Osteocyte (in vitro differentiated cells): ENCODE results near the gene MYO1G. TPM values are rescaled to one million over a fixed set of nuclear protein-coding genes. Genes with fewer than 3 reads are reported as not detected.

ENCODE experiments used
- DNase-seq: peaks from one replicate; pipeline ENCODE4 v3.0.0; 2021; ENCODE audit warnings: mixed read lengths; ENCODE audit not compliant: unreplicated experiment; ENCODE audit errors: extremely low spot score
- H3K27ac Mint-ChIP-seq: one replicate; pipeline ENCODE4 v1.8.0; 2021; ENCODE audit warnings: mild to moderate bottlenecking, mixed read lengths; ENCODE audit not compliant: unreplicated experiment
- H3K27me3 Mint-ChIP-seq: one replicate; pipeline ENCODE4 v1.8.0; 2021; ENCODE audit warnings: mixed read lengths; ENCODE audit not compliant: unreplicated experiment
- H3K36me3 Mint-ChIP-seq: one replicate; pipeline ENCODE4 v1.8.0; 2021; ENCODE audit warnings: mixed read lengths; ENCODE audit not compliant: unreplicated experiment
- H3K4me1 Mint-ChIP-seq: one replicate; pipeline ENCODE4 v1.8.0; 2021; ENCODE audit warnings: mixed read lengths; ENCODE audit not compliant: unreplicated experiment
- H3K4me3 Mint-ChIP-seq: one replicate; pipeline ENCODE4 v1.8.0; 2021; ENCODE audit warnings: mild to moderate bottlenecking, moderate library complexity, mixed read lengths; ENCODE audit not compliant: unreplicated experiment
- H3K9me3 Mint-ChIP-seq: one replicate; pipeline ENCODE4 v1.8.0; 2021; ENCODE audit warnings: mixed read lengths; ENCODE audit not compliant: unreplicated experiment
- long read RNA-seq: library from polyadenylated mRNA; unstranded; transcript quantifications from one replicate; pipeline ENCODE4 v2.0.0, GENCODE V29; 2021
- total RNA-seq: library from RNA; stranded (reverse); gene quantifications from 2 replicates; pipeline ENCODE4 v1.2.1, GENCODE V29; 2021
- TF ChIP-seq, protein P1 (sequence below): fragments of 200-600 bp; sonication (generic); IDR thresholded peaks from 2 replicates; pipeline ENCODE4 v1.5.0; 2021; ENCODE audit warnings: antibody characterized with exemption, mild to moderate bottlenecking, moderate library complexity

The MYO1G gene
- total RNA-seq: 0.05 TPM in 1 of 2 replicates, not detected in the other
- long read RNA-seq: 0 reads

- Mint-ChIP-seq H3K4me1 (peaks cover 35% of the 10 kb centered on the region), H3K9me3 (no peaks in the 10 kb centered on the region), H3K27ac (peak within 1 kb of the TSS; percentile 68)
Measured at GRCh38 chr7:44978511-44979366, at the start of gene MYO1G. TSS of gene MYO1G (minus strand) at chr7:44979015. CDS start at chr7:44978961, 54 bp downstream.

DNA sequence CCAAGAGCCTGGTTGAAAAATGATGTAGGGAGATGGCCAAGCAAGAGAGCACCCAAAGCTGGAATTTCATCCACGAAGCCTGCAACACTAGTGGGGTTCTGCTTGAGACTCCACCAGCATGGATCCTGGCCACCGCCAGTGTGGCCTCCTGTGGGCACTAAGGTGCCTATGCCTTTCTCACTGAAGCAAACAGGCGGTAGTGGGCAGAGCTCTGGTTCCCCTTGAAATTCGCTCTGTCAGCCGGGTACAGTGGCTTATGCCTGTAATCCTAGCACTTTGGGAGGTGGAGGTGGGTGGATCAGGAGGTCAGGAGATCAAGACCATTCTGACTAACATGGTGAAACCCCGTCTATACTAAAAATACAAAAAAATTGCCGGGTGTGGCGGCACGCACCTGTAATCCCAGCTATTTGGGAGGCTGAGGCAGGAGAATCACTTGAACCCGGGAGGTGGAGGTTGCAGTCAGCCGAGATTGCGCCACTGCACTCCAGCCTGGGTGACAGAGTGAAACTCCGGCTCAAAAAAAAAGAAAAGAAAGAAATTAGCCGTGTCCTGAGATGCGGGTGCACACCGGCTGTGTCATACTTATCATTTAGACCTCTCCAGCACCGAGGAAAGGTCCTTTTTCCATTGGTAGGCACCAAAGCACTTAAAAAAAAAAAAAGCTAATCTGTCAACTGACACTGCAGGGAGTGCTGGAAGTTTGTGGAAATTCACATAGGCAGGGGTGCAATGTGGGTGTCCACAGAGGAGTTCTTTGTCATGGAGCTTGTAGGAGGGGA is 49.5 kb upstream of the MYO1G start:
- peaks cover 7% of the 10 kb centered on the region for H3K9me3 Mint-ChIP-seq
- peaks cover 9% of the 10 kb centered on the region for H3K4me1 Mint-ChIP-seq
- no peaks in the 10 kb centered on the region for H3K27me3 Mint-ChIP-seq
- H3K4me3 Mint-ChIP-seq: no peak overlapping the region
- TF ChIP-seq, protein P1, sequence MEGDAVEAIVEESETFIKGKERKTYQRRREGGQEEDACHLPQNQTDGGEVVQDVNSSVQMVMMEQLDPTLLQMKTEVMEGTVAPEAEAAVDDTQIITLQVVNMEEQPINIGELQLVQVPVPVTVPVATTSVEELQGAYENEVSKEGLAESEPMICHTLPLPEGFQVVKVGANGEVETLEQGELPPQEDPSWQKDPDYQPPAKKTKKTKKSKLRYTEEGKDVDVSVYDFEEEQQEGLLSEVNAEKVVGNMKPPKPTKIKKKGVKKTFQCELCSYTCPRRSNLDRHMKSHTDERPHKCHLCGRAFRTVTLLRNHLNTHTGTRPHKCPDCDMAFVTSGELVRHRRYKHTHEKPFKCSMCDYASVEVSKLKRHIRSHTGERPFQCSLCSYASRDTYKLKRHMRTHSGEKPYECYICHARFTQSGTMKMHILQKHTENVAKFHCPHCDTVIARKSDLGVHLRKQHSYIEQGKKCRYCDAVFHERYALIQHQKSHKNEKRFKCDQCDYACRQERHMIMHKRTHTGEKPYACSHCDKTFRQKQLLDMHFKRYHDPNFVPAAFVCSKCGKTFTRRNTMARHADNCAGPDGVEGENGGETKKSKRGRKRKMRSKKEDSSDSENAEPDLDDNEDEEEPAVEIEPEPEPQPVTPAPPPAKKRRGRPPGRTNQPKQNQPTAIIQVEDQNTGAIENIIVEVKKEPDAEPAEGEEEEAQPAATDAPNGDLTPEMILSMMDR: no peak
- H3K27ac Mint-ChIP-seq: no peak overlapping the region
- no peak for DNase-seq
- peaks cover 23% of the 10 kb centered on the region for H3K36me3 Mint-ChIP-seq

More at GRCh38 chr7:44978511-44979366, at the start of gene MYO1G:
- no peak for DNase-seq
- TF ChIP-seq, protein P1: no peak
- no peak within 1 kb of the TSS for H3K4me3 Mint-ChIP-seq
- no peaks in the 10 kb centered on the region for H3K27me3 Mint-ChIP-seq
- H3K36me3 Mint-ChIP-seq: peaks cover 10% of the 10 kb centered on the region

DNA sequence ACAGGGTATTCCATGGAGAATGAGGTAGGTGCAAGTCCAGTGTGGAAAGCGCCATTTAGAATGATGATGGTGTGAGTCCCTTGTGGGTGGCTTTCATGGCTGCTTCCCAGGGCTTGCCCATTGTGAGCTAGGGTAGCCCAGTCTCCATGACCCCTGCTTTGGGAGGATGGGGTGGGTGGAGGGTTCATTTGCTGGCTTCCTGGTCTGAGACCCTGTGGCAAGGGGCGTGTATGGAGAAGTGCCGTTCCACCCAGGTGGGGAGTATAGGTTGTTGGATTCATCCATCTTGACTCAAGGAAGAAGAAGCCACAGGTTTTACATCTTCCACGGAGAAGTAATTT is 48.9 kb upstream of the MYO1G start:
- DNase-seq: no peak
- Mint-ChIP-seq H3K36me3 (peaks cover 23% of the 10 kb centered on the region), H3K4me1 (peaks cover 6% of the 10 kb centered on the region), H3K4me3 (no peak overlapping the region), H3K27me3 (no peaks in the 10 kb centered on the region), H3K27ac (no peak overlapping the region), H3K9me3 (peaks cover 7% of the 10 kb centered on the region)
- TF ChIP-seq, protein P1: no peak

DNA sequence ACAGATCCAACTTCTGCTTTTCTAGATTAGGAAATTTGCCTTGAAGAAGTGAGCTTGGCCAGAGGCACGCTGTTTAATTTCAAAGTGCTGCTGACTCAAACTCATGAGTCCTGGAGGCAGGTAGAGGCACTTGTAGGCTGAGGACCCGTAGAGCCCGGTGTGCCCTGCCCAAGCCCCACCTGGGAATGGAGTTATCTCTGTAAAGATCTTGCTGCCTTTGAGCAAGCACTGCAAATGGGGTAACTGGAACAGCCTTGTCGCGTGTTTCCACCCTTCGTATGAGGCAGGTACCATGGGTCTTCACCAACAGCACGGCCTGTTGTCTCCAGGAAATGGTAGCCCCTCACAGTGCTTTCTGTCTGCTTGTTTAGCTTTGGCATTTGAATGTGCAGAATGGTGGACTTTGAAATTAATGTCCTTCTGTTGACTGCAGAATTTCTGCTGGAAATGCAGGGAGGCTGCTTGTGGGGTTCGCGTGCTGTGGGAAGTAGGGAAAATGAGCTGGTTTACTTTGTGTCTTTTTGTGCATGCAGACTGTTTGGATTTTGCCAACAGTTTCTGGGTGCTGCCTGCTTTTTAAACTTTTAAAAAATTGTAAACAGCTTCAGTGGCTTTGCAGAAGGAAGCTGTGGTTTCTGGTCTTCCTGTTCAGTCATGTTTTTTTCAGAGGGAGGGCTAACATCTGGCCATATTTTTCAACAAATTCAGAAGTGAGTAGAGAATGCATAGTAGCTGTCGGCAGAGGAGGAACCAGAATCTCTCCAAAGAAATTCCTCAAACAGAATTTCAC is 48.4 kb upstream of the MYO1G start:
- TF ChIP-seq, protein P1: no peak
- H3K27me3 Mint-ChIP-seq: no peaks in the 10 kb centered on the region
- H3K27ac Mint-ChIP-seq: peak overlapping the region; percentile 51
- no peak for DNase-seq
- H3K4me3 Mint-ChIP-seq: no peak overlapping the region
- peaks cover 6% of the 10 kb centered on the region for H3K4me1 Mint-ChIP-seq
- peaks cover 7% of the 10 kb centered on the region for H3K9me3 Mint-ChIP-seq
- peaks cover 23% of the 10 kb centered on the region for H3K36me3 Mint-ChIP-seq
